Measurements from ENCODE around the gene RTP5. TPM values are rescaled to one million over a fixed set of nuclear protein-coding genes. Genes with fewer than 3 reads are reported as not detected.
A peak's percentile ranks its signal among the peaks of the same experiment; 100 is the strongest.

RTP5 gene
- total and polyA plus RNA-seq, 2 donors (not counting 1 experiment from before 2014, with no cell fraction given), result not detected

DNA sequence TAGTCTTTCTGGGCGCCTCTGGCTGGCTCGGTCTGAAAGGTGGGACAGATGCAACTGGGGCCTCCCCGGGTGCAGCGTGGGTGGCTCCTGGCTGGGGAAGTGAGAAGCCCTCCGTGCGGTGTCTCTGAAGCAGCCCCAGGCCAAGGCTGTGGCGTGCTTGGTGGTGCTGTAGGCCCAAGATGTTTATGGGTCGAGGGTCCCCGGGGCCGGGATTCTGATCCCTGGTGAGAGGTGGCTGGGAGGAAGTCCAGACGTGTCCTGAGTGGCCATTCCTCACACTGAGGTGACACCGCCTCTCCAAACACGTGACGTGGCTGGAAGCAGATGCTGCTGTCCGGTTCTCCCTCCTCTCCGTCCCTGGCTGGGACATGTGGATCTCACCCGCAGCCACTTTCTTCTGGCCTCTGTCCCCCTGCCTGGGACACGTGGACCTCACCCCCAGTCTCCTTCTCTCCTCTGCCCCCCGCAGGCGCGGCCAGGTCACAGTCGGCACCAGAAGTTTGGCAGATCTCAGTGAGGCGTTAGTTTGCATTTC, 12.6 kb downstream of the RTP5 start:
- Mint-ChIP-seq H3K27me3 (no peaks in the 10 kb centered on the region), H3K9me3 (ENCODE audit: insufficient read depth) (no peaks in the 10 kb centered on the region), H3K4me3 (peak overlapping the region; percentile 93), H3K27ac (peak overlapping the region; percentile 99), H3K4me1 (peaks cover 50% of the 10 kb centered on the region)
- Histone ChIP-seq H3K36me3 (replicated peaks in 1 of 2; ENCODE audit: control extremely low read depth in 1 of 2, control insufficient read depth in 1 of 2, extremely low read depth in 1 of 2, insufficient read depth in 2 of 2, low read length in 1 of 2) (peaks cover 1 to 28% of the 10 kb centered on the region in 2 experiments), H2AFZ (ENCODE audit: insufficient read depth, low read depth, low read length, poor library complexity, severe bottlenecking) (peak overlapping the region; percentile 74), H3K79me2 (ENCODE audit: control insufficient read depth, insufficient read depth, low read length) (peaks cover 28% of the 10 kb centered on the region), H3K4me3 (ENCODE audit: control extremely low read depth in 1 of 5, extremely low read depth in 1 of 5, insufficient read depth in 1 of 5, low read depth in 2 of 5, low read length in 4 of 5) (peak overlapping the region in 4 of 5 experiments; percentile 53 to 91 (median 67)), H3K4me2 (replicated peaks; ENCODE audit: low read depth, low read length, poor library complexity, severe bottlenecking) (peak overlapping the region; percentile 81), H3K27me3 (replicated peaks in 1 of 4; ENCODE audit: control extremely low read depth in 1 of 4, control insufficient read depth in 3 of 4, insufficient read depth in 4 of 4, low read length in 3 of 4) (no peaks in the 10 kb centered on the region), H3K4me1 (ENCODE audit: control insufficient read depth in 2 of 2, insufficient read depth in 2 of 2, low read length in 2 of 2) (peaks cover 37 to 50% of the 10 kb centered on the region in 2 donors), H4K20me1 (ENCODE audit: control insufficient read depth, insufficient read depth, low read length, poor library complexity, severe bottlenecking) (peaks cover 32% of the 10 kb centered on the region), H3K9ac (ENCODE audit: low read length) (peak overlapping the region; percentile 61), H3K9me3 (ENCODE audit: control extremely low read depth in 1 of 3, control insufficient read depth in 2 of 3, insufficient read depth in 1 of 3, low read length in 2 of 3) (peaks cover 0 to 3% (median 0%) of the 10 kb centered on the region in 3 donors), H3K27ac (ENCODE audit: low read length in 2 of 2) (peak overlapping the region; percentile 84 to 85)
- ATAC-seq (ENCODE audit: low read depth) (peak; percentile 52), DNase-seq (peak; percentile 74)
- ChIA-PET CTCF (no interaction called here), POLR2A (interaction anchor here (0.6 to 1.7 kb wide), 2 partner anchors 180 to 1049 kb away, joined by 3 to 12 read pairs; partner anchors contain the start of gene ING5)
- no peak for TF ChIP-seq EZH2 (IDR thresholded peaks at IDR 0.05; ENCODE audit: borderline replicate concordance, insufficient read depth, low read depth, low read length, poor library complexity, severe bottlenecking)
- TF ChIP-seq, protein P1, sequence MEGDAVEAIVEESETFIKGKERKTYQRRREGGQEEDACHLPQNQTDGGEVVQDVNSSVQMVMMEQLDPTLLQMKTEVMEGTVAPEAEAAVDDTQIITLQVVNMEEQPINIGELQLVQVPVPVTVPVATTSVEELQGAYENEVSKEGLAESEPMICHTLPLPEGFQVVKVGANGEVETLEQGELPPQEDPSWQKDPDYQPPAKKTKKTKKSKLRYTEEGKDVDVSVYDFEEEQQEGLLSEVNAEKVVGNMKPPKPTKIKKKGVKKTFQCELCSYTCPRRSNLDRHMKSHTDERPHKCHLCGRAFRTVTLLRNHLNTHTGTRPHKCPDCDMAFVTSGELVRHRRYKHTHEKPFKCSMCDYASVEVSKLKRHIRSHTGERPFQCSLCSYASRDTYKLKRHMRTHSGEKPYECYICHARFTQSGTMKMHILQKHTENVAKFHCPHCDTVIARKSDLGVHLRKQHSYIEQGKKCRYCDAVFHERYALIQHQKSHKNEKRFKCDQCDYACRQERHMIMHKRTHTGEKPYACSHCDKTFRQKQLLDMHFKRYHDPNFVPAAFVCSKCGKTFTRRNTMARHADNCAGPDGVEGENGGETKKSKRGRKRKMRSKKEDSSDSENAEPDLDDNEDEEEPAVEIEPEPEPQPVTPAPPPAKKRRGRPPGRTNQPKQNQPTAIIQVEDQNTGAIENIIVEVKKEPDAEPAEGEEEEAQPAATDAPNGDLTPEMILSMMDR (IDR thresholded peaks at IDR 0.05), result no peak
- intact Hi-C loops (cut with micrococcal nuclease), result loop anchor here (5.0 kb wide), 2 partner anchors 40 to 1320 kb away; partner anchors contain the start of gene DUSP28
- 0% methylated on average over 18 of the region's 23 CpGs for WGBS (ENCODE audit: insufficient coverage)

DNA sequence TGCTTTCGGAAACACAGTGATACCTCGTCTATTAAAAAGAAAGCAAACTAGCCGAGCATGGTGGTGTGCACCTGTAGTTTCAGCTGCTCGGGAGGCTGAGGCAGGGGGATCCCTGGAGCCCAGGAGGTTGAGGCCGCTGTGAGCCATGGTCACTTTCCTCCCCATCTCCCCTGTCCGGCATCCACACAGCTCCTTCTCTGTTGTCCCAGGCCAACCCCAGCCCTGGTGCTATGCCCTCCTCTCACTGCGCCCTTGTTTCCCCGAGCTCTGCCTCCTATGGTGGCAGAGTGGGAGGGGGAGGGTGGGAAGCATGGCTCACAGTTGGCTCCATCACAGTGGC, 15.4 kb downstream of the RTP5 start:
- H3K27ac Mint-ChIP-seq, result no peak overlapping the region
- CTCF ChIA-PET, result no interaction called here

More for the DNA sequence above, 15.4 kb downstream of the RTP5 start:
- H4K20me1 ChIP-seq (ENCODE audit: control insufficient read depth, insufficient read depth, low read length, poor library complexity, severe bottlenecking), result peaks cover 50% of the 10 kb centered on the region
- H3K27me3 ChIP-seq (replicated peaks in 1 of 4; ENCODE audit: control extremely low read depth in 1 of 4, control insufficient read depth in 3 of 4, insufficient read depth in 4 of 4, low read length in 3 of 4), result no peaks in the 10 kb centered on the region
- no peak for TF ChIP-seq EZH2 (IDR thresholded peaks at IDR 0.05; ENCODE audit: borderline replicate concordance, insufficient read depth, low read depth, low read length, poor library complexity, severe bottlenecking)
- TF ChIP-seq, protein P1 (IDR thresholded peaks at IDR 0.05), result no peak
- peaks cover 0 to 8% (median 0%) of the 10 kb centered on the region in 3 donors for H3K9me3 ChIP-seq (ENCODE audit: control extremely low read depth in 1 of 3, control insufficient read depth in 2 of 3, insufficient read depth in 1 of 3, low read length in 2 of 3)
- Mint-ChIP-seq H3K9me3 (ENCODE audit: insufficient read depth) (no peaks in the 10 kb centered on the region), H3K4me1 (peaks cover 63% of the 10 kb centered on the region), H3K27me3 (no peaks in the 10 kb centered on the region), H3K4me3 (no peak overlapping the region)
- H3K36me3 ChIP-seq (replicated peaks in 1 of 2; ENCODE audit: control extremely low read depth in 1 of 2, control insufficient read depth in 1 of 2, extremely low read depth in 1 of 2, insufficient read depth in 2 of 2, low read length in 1 of 2), result peaks cover 1 to 30% of the 10 kb centered on the region in 2 experiments
- DNase-seq, result no peak
- POLR2A ChIA-PET, result no interaction called here
- H3K9ac ChIP-seq (ENCODE audit: low read length), result no peak overlapping the region
- ATAC-seq (ENCODE audit: low read depth), result no peak
- intact Hi-C loops (cut with micrococcal nuclease), result loop anchor here (5.0 kb wide), 2 partner anchors 43 to 1323 kb away; partner anchors contain the start of gene DUSP28
- H3K79me2 ChIP-seq (ENCODE audit: control insufficient read depth, insufficient read depth, low read length), result peaks cover 50% of the 10 kb centered on the region
- H2AFZ ChIP-seq (ENCODE audit: insufficient read depth, low read depth, low read length, poor library complexity, severe bottlenecking), result no peak overlapping the region
- no peak overlapping the region for H3K4me2 ChIP-seq (replicated peaks; ENCODE audit: low read depth, low read length, poor library complexity, severe bottlenecking)
- 90% methylated on average over 4 of the region's 8 CpGs for WGBS (ENCODE audit: insufficient coverage)
- H3K4me1 ChIP-seq (ENCODE audit: control insufficient read depth in 2 of 2, insufficient read depth in 2 of 2, low read length in 2 of 2), result peaks cover 40 to 48% of the 10 kb centered on the region in 2 donors
- H3K27ac ChIP-seq (ENCODE audit: low read length in 2 of 2), result no peak overlapping the region
- no peak overlapping the region for H3K4me3 ChIP-seq (ENCODE audit: control extremely low read depth in 1 of 5, extremely low read depth in 1 of 5, insufficient read depth in 1 of 5, low read depth in 2 of 5, low read length in 4 of 5)

Data from B cell (primary cell).